ENCODE measurements around the gene NEU2. TPM values are rescaled to one million over a fixed set of nuclear protein-coding genes. Genes with fewer than 3 reads are reported as not detected.

The NEU2 gene
- total and polyA plus RNA-seq, 2 of the 13 experiments (the other 11 are each of a cell fraction or from before 2014, with no cell fraction given): not detected

- TF ChIP-seq, protein P1, sequence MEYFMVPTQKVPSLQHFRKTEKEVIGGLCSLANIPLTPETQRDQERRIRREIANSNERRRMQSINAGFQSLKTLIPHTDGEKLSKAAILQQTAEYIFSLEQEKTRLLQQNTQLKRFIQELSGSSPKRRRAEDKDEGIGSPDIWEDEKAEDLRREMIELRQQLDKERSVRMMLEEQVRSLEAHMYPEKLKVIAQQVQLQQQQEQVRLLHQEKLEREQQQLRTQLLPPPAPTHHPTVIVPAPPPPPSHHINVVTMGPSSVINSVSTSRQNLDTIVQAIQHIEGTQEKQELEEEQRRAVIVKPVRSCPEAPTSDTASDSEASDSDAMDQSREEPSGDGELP (IDR thresholded peaks at IDR 0.05; ENCODE audit: borderline replicate concordance, low read depth): peak; percentile 100
- TF ChIP-seq NFRKB (IDR thresholded peaks at IDR 0.05) (no peak), HMG20A (CRISPR knock-in tag; IDR thresholded peaks at IDR 0.05; ENCODE audit: borderline replicate concordance) (peak; percentile 41; the same call in 1 of the 2 replicates), NR2F6 (IDR thresholded peaks at IDR 0.05) (peak; percentile 77), NR2F6 (CRISPR knock-in tag; IDR thresholded peaks at IDR 0.05) (peak; percentile 87), ZEB1 (IDR thresholded peaks at IDR 0.05; ENCODE audit: insufficient replicate concordance, low read depth) (peak; percentile 27), KIAA2018 (CRISPR knock-in tag; IDR thresholded peaks at IDR 0.05; ENCODE audit: borderline replicate concordance) (no peak), ZNF792 (CRISPR knock-in tag; IDR thresholded peaks at IDR 0.05) (peak; percentile 84; the same call in 1 of the 2 replicates), SMYD3 (CRISPR knock-in tag; IDR thresholded peaks at IDR 0.05) (0 out of 2 replicates have a peak, but pooled peaks have one; percentile 39), KLF12 (CRISPR knock-in tag; IDR thresholded peaks at IDR 0.05; ENCODE audit: borderline replicate concordance) (no peak), NCOA1 (CRISPR knock-in tag; IDR thresholded peaks at IDR 0.05) (no peak), ZNF251 (CRISPR knock-in tag; IDR thresholded peaks at IDR 0.05) (no peak), ZHX1 (CRISPR knock-in tag; IDR thresholded peaks at IDR 0.05; ENCODE audit: low read depth) (0 out of 2 replicates have a peak, but pooled peaks have one; percentile 77), FOSL1 (CRISPR knock-in tag; IDR thresholded peaks at IDR 0.05; ENCODE audit: borderline replicate concordance) (no peak), ZNF253 (CRISPR knock-in tag; IDR thresholded peaks at IDR 0.05; ENCODE audit: borderline replicate concordance) (no peak), ELF3 (CRISPR knock-in tag; IDR thresholded peaks at IDR 0.05) (peak; percentile 47; the same call in 1 of the 2 replicates)
- TF ChIP-seq, protein P2, sequence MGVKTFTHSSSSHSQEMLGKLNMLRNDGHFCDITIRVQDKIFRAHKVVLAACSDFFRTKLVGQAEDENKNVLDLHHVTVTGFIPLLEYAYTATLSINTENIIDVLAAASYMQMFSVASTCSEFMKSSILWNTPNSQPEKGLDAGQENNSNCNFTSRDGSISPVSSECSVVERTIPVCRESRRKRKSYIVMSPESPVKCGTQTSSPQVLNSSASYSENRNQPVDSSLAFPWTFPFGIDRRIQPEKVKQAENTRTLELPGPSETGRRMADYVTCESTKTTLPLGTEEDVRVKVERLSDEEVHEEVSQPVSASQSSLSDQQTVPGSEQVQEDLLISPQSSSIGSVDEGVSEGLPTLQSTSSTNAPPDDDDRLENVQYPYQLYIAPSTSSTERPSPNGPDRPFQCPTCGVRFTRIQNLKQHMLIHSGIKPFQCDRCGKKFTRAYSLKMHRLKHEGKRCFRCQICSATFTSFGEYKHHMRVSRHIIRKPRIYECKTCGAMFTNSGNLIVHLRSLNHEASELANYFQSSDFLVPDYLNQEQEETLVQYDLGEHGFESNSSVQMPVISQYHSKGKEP (CRISPR knock-in tag; IDR thresholded peaks at IDR 0.05): no peak
These were observed 29.3 kb downstream of the NEU2 start (continued) for GRCh38 chr2:233061591-233062450.

Measured in HepG2 (cell line).